SKM-1 (cell line): Measurements from ENCODE around the gene B9D1.
"Not testable (repeated sequence)": the region's sequence is repeated elsewhere in the genome, so short reads cannot be mapped to it uniquely, and the experiment has no call there.

Experiments
- DNase-seq: peaks from one replicate; lab custom pipeline; 2025; ENCODE audit not compliant: unreplicated experiment; lab: John Stamatoyannopoulos, UW

B9D1 gene

GRCh38 chr17:19360772-19361171 is 1.8 kb downstream of the B9D1 start:
- no peak for DNase-seq

DNA sequence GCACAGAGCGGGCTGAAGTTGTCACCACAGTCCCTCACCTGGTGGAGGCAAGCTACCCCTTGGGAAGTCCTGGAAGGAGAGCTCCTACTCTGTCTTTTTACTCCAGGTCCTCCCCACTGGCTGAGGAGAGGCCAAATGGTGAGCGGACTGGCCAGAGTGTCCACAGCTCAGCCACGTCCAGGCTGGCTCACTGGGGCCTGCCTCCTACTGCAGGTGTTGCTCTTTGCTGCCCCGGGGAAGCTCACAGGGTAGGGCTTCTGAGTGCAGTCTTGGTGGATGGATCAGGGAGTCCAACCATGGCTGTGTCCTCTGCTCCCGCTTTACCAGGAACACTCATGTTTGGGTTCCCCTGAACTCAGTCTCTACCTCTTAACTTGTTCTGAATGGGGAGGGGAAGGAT is 2.7 kb downstream of the B9D1 start:
- no peak for DNase-seq

DNA sequence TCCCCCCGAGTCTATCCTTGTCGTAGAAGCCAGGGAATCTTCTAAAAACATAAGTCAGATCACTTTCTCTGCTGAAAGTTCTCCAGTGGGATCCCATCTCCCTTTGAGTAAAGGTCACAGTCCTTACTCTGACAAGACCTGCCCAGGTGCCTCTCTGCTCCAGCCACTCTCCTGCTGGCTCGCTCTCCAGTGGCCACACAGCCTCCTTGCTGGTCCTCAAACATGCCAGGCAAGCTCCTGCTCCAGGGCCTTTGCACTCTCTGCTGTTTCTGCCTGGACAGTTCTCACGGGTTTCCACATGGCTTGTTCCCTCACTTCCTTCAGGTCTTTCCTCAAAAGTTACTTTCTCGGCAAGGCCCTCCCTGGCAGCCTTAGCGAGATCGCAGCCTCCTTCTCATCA is 3.4 kb downstream of the B9D1 start:
- DNase-seq: no peak

DNA sequence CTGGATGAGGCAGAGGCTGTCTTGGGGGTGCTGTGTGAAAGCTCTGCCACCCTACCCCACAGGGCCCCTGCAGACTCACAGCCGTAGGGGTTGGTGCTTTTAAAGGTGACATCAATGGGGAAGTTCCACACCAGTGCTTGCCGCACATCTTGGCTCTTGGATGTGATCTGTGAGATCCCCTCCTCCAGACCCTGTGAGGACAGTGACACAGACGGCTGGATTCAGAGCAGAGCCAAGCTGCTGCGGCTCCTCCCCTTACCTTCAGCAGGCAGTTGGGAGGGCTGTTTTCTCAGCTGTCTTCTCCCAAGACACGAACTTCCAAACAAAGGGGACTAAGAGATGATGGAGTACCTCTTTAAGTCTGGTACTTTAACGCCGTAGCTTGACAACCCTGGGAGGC is 4.8 kb downstream of the B9D1 start:
- DNase-seq: no peak

GRCh38 chr17:19357351-19357750 is 5.2 kb downstream of the B9D1 start:
- DNase-seq: no peak

GRCh38 chr17:19354748-19355147 is 7.8 kb downstream of the B9D1 start:
- DNase-seq: no peak

- DNase-seq: not testable (repeated sequence)
Observed at GRCh38 chr17:19353401-19353800, 9.1 kb downstream of the B9D1 start.

DNA sequence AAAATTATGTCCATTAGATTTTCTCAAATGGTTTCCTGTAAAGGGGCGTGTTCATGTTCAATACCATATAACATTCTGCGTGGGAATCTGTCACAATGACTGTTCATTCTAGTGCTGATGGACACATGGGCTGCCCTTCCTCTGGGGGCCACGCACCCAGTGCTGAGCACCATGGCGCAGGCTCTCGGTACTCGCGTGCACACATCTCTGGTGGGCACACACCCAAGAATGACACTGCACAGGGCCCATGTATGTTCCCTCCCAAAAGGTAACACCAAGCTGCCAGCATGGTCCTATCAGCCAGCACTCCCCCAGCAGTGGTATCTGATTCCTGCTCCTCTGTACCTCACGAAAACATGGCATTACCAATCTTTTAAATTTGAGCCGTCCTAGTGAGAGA is 13.7 kb downstream of the B9D1 start:
- no peak for DNase-seq

GRCh38 chr17:19348081-19348650 is 14.4 kb downstream of the B9D1 start:
- no peak for DNase-seq

DNA sequence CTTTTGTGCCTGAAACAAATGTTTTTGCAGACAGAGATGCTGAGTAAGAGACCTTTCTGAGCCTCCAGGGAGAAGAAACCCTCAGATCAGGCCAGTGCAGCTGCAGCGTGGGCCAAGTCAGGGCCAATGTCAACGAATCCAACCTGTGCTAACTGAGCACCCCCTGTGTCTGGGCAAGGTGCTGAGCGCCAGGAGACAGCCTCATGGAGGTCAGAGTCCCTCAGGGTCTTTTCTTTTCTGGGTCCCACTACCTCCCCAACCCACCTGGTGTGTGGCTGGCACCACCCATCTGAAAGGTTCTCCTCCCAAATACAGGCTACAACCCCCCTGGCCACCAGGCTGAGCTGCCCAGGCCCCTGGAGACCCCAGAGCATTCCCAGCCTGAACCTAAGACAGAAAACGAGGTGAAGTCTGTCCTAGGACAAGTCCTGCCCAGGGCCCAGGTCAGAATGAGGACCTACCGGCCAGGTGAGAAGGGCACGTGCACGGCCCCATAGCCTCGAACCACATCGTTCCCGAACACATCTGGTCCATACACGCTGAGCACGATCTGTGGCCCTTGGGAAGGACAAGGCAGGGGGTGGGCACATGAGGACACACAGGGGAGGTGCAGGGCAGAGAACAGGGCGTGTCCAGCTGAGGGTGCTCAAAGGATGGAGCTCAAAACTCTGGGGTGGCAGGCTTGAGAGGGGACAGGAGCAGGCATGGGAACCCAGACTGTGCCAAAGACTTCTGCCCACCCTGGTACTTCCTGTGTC is 15.0 kb downstream of the B9D1 start:
- DNase-seq: no peak

GRCh38 chr17:19346351-19347255 is 15.9 kb downstream of the B9D1 start:
- no peak for DNase-seq

DNA sequence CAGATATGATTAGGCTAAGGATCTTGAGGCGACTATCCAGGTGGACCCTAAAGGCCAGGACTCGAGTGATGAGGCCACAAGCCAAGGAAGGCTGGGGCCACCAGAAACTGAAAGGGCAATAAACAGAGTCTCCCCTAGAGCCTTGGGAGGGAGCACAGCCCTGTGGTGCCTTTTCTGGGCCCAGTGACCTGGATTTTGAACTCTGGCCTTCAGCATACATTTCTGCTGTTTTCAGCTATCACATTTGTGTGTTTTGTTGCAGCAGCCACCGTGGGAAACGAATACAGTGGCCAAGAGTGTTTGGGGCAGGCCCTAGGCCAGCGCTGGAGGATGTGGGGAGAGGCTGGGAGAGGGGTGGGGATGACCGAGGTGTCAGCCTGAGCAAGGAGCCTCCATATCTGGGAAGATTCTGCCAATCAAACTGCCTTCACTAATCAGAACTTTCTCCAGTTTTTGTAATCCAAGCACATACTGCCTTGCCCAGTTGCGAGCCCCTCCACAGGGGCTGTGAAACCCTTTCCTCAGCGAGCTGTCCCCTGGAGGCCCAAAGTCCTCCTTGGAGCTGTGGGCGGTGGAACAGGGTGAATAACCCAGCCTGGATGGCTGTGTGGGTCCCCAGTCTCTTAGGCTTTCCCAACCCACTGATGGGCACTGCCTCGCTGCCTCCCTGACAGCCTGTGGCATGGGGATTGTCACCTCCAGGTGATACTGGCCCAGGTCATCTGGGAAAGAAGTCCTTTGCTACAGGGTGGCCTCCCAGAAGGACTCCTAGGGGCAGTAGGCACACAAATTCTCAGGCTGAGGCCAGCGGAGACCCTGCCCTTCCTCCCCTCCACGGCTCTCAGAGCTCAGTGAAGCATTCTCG is 16.8 kb downstream of the B9D1 start:
- no peak for DNase-seq

- DNase-seq: no peak
Observed at GRCh38 chr17:19345067-19345460, 17.5 kb downstream of the B9D1 start.

DNA sequence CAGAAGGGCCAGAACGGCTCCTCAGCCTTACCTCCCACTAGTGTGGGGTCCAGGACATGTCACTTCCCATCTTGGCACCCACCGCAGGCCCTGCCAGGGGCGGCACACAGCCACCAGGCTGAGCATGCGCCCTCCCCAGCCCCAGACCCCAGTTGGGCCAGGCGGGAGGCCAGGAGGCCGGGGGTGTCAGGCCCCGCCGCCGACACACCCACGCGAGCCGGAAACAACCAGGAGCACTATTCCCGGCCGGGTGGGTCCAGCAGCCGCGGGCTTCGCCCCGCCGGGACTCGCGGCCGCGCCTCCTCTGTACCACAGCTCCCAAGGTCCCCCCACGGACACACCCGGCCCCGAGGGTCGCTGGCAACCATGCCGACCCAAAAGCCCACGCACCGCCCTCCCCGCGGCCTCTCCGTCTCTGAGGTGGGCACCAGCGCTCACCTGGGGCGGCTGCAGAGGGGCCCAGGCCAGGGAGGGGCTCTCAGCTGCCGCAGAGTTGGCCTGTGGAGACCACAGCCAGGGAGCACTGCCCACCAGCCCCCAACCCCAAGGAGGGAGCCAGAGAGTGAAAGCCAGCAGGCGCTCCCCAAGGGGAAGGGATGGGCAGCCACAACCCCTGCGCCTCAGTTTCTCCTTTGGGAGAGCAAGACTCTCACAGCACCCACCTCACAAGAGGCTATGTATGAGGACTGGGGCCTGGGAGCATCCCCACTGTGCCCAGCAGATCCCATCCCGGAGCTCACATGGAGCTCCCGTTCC is 18.0 kb downstream of the B9D1 start:
- DNase-seq: no peak

- no peak for DNase-seq
Observed at GRCh38 chr17:19343671-19344151, 18.8 kb downstream of the B9D1 start.

- no peak for DNase-seq
Observed at GRCh38 chr17:19343256-19343630, 19.3 kb downstream of the B9D1 start.

DNA sequence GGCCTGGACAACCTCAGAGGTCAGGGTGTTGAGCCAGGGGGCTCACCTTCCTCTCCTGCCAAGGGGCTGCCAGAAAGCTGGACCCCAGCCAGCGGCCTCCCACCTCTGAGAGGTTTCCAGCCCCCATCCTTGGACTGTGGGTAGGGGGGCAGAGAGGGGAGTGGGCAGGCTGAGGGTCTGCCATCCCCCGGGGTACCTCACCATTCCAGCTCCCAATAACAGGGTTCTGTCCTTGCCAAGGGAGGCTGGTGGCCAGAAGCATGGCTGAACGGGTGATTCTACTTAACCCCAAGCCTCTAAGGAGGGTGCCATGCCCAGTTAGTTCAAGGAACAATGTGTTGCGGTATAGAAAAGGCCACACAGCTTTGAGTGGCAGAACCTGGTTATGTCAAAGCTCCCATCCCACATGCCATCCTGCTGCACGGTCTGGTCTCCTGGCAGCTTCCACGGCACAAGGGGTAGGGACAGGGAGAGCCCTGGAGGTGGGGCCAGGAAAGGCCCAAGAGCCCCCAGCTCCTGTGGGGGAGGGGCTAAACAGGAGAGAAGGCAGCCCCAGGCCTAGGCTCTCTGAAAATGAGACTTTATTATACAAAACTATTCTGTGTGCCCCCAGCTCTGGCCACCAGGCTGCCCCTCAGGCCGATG is 19.8 kb downstream of the B9D1 start:
- no peak for DNase-seq

DNA sequence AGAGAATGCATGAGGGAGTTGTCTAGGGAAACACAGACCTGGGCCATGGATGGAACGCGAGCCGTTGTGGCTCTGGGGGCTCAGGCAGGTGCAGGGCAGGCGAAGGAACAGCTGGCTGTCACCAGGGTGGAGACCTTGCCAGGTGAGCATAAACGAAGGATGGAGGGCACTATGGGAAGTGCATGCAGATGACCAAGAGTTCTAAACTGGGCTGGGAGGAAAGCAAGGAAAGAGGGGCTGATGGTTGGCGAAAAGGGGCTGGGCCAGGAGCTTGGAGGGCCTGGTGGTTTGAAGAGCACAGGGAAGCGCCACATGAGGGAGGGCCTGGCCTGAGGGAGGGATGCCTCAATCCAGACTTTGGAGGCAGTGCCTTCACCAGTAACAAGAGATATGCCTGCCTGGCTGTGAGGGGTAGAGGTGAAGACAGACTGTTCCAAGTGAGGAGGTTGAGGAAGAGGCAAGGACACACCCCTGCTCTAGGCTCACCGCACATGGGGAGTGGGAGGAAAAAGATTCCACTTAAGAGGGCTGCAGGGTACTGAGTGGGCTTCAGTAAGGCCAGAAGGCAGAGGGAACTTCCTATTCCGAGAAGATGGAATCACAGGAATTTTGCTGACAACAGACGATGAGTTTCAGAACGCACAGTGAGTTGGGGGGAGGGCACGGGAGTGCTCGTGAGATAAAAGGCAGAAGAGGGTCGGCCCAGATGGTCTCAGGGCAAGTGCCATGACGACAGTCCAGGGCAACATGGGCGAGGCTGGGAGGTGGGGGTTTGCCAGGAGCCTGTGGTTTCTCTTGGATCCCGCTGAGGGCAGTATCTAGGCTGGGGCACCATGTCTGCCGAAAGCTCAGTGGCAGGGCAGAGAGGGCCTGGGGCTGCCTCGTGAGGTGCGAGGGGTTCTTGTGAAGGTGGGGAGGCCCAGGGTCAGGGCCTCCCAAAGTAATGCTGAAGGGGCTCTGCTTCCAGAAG is 20.6 kb downstream of the B9D1 start:
- no peak for DNase-seq
